ENCODE measurements around the gene LYST. TPM values are rescaled to one million over a fixed set of nuclear protein-coding genes. Genes with fewer than 3 reads are reported as not detected.
A peak's percentile ranks its signal among the peaks of the same experiment; 100 is the strongest.

Gene LYST
- total and polyA plus RNA-seq, 10 of the 15 experiments (the other 5 are each of a cell fraction or from before 2014, with no cell fraction given): 3.3 to 28.1 (median 5.6) TPM

DNA sequence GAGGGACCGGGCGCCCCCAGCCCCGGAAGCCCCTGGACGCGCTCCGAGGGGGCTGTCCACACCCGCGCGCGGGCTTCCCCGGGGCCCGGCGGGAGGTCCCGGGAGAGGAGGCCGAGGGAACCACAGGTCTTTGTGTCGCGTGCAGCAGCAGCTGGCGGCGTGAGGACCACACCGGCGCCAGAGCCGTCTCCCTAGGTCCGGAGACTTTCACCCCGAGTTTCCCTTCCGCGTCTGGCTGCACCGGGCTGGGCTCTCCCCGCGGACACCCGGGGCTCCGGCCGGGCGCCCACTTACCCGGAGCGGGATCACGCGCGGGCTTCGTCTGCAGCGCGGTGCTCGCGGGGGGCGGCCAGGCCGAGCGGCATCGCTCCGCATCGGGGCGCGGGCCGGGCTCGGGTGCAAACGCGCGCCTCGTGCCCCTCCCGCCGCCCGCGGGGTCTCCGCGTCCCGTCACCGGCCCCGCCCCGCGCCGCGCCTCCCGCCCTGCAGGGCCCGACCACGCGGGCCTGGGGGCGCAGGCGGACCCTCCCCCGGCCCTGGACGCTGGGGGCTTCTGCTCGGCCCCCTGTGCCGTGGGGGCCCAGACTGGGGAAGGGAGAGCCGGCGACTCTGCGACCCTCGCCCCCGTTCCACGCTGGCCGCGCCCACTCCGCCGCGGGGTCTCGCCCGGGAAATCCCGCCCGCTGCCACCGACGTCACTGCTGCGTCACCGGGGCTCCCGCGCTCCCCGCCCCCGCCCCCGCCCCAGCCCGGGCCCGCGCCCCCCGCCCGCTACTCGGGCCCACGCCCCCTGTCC, 217.1 kb downstream of the LYST start, which contains the start of gene GNG4:
Gene GNG4, minus strand, starts transcription at position 417 of the 796 bp plus-strand sequence. CDS start 65,946 bp downstream, outside the sequence.
- no peaks in the 10 kb centered on the region; the same call in 1 of the 2 replicates for H3K4me1 ChIP-seq (ENCODE audit: control insufficient read depth, insufficient read depth, low read length)
- BruUV-seq (replicated peaks): no TSS peak
- no peaks in the 10 kb centered on the region for H4K20me1 ChIP-seq (ENCODE audit: control insufficient read depth, insufficient read depth)
- peak; percentile 74 for ATAC-seq
- H3K4me2 ChIP-seq (ENCODE audit: control insufficient read depth, insufficient read depth): peak within 1 kb of the TSS; percentile 79
- DNase-seq (ENCODE audit: low read depth, low spot score): no peak
- H3K27me3 ChIP-seq (replicated peaks in 1 of 2; ENCODE audit: control insufficient read depth in 2 of 2, insufficient read depth in 2 of 2, low read length in 1 of 2): peaks cover 1 to 19% of the 10 kb centered on the region in 2 experiments; a peak in 3 of 4 replicates
- no peaks in the 10 kb centered on the region for H3K79me2 ChIP-seq (ENCODE audit: control insufficient read depth, insufficient read depth, low read length)
- no peaks in the 10 kb centered on the region for H3K36me3 ChIP-seq (ENCODE audit: control insufficient read depth in 2 of 2, insufficient read depth in 2 of 2, low read length in 1 of 2)
- ChIA-PET POLR2A (no interaction called here), RAD21 (ENCODE audit: unreplicated experiment) (interaction anchor here (0.8 kb wide), 1 partner anchor 9 kb away, joined by 3 read pairs; no protein-coding TSS in a partner anchor), SMC1A (ENCODE audit: uncharacterized antibody, unreplicated experiment) (interaction anchor here (0.6 kb wide), 1 partner anchor 36 kb away, joined by 3 read pairs; no protein-coding TSS in a partner anchor), CTCF (no interaction called here)
- no peak within 1 kb of the TSS for H3K9ac ChIP-seq (ENCODE audit: control insufficient read depth, insufficient read depth, low read length)
- no peak for FAIRE-seq
- in situ Hi-C loops (cut with MboI): no loop called here
- TF ChIP-seq GATAD2B (conservative IDR thresholded peaks at IDR 0.05; ENCODE audit: low read depth): 0 out of 2 replicates have a peak, but pooled peaks have one; percentile 49
- no peak for TF ChIP-seq TARDBP (IDR thresholded peaks at IDR 0.05; ENCODE audit: borderline replicate concordance)
- no peak for TF ChIP-seq ZNF217 (IDR thresholded peaks at IDR 0.05)
- TF ChIP-seq STAT3 (IDR thresholded peaks at IDR 0.05; ENCODE audit: low read depth, low read length): no peak
- 0 out of 2 replicates have a peak, but pooled peaks have one; percentile 3 for TF ChIP-seq CREM (IDR thresholded peaks at IDR 0.05; ENCODE audit: low read depth)
- TF ChIP-seq PML (IDR thresholded peaks at IDR 0.05; ENCODE audit: low read length): no peak
- no peak for TF ChIP-seq NR2F1 (conservative IDR thresholded peaks at IDR 0.05)
- TF ChIP-seq CREB1 (IDR thresholded peaks at IDR 0.05; ENCODE audit: low read depth): peak; percentile 77; the same call in 1 of the 2 replicates
- TF ChIP-seq TAF1 (IDR thresholded peaks at IDR 0.05; ENCODE audit: borderline replicate concordance, low read depth, low read length): no peak
- TF ChIP-seq RUNX3 (IDR thresholded peaks at IDR 0.05; ENCODE audit: low read length): no peak
- no peak for TF ChIP-seq FOS (IDR thresholded peaks at IDR 0.05; ENCODE audit: borderline replicate concordance, extremely low read depth, insufficient read length)
- TF ChIP-seq, protein P1, sequence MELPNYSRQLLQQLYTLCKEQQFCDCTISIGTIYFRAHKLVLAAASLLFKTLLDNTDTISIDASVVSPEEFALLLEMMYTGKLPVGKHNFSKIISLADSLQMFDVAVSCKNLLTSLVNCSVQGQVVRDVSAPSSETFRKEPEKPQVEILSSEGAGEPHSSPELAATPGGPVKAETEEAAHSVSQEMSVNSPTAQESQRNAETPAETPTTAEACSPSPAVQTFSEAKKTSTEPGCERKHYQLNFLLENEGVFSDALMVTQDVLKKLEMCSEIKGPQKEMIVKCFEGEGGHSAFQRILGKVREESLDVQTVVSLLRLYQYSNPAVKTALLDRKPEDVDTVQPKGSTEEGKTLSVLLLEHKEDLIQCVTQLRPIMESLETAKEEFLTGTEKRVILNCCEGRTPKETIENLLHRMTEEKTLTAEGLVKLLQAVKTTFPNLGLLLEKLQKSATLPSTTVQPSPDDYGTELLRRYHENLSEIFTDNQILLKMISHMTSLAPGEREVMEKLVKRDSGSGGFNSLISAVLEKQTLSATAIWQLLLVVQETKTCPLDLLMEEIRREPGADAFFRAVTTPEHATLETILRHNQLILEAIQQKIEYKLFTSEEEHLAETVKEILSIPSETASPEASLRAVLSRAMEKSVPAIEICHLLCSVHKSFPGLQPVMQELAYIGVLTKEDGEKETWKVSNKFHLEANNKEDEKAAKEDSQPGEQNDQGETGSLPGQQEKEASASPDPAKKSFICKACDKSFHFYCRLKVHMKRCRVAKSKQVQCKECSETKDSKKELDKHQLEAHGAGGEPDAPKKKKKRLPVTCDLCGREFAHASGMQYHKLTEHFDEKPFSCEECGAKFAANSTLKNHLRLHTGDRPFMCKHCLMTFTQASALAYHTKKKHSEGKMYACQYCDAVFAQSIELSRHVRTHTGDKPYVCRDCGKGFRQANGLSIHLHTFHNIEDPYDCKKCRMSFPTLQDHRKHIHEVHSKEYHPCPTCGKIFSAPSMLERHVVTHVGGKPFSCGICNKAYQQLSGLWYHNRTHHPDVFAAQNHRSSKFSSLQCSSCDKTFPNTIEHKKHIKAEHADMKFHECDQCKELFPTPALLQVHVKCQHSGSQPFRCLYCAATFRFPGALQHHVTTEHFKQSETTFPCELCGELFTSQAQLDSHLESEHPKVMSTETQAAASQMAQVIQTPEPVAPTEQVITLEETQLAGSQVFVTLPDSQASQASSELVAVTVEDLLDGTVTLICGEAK (IDR thresholded peaks at IDR 0.05; ENCODE audit: borderline replicate concordance): no peak
- no peak for TF ChIP-seq SREBF1 (IDR thresholded peaks at IDR 0.05; ENCODE audit: low read length)
- peak; percentile 81 to 90 for TF ChIP-seq BHLHE40 (IDR thresholded peaks at IDR 0.05; ENCODE audit: borderline replicate concordance in 1 of 2, low read depth in 2 of 2, low read length in 1 of 2)
- TF ChIP-seq TCF12 (IDR thresholded peaks at IDR 0.05; ENCODE audit: low read depth, low read length): 0 out of 2 replicates have a peak, but pooled peaks have one; percentile 45
- under 1% methylated on average over 19 of the region's 111 CpGs for WGBS (ENCODE audit: insufficient coverage, insufficient replicate concordance, low lambda C conversion rate, missing lambda C conversion rate)
- no peak within 1 kb of the TSS for H3K27ac ChIP-seq (ENCODE audit: control insufficient read depth, insufficient read depth)
- intact Hi-C loops (cut with micrococcal nuclease; ENCODE audit: unreplicated experiment): loop anchor here (5.0 kb wide), 1 partner anchor 193 kb away; no protein-coding TSS in a partner anchor
- 0 out of 2 replicates have a peak within 1 kb of the TSS, but pooled peaks have one; percentile 15 for H2AFZ ChIP-seq (ENCODE audit: control insufficient read depth, low read depth, low read length)
- peak within 1 kb of the TSS; percentile 63; the same call in 1 of the 2 replicates for H3K4me3 ChIP-seq
- no peaks in the 10 kb centered on the region for H3K9me3 ChIP-seq (replicated peaks; ENCODE audit: control insufficient read depth, insufficient read depth, low read length)
